Ishikawa (cell line): ENCODE data around the gene C2CD2.

ENCODE experiments used
- CEBPB ChIP-seq: IDR thresholded peaks from 2 replicates; pipeline ENCODE4 v1.6.1; 2012
- CREB1 ChIP-seq: IDR thresholded peaks from 2 replicates; pipeline ENCODE4 v1.6.1; 2012; ENCODE audit warnings: low read depth
- EGR1 ChIP-seq: IDR thresholded peaks from 2 replicates; pipeline ENCODE4 v1.6.1; 2012
- EP300 ChIP-seq: IDR thresholded peaks from 2 replicates; pipeline ENCODE4 v1.6.1; 2012; ENCODE audit warnings: borderline replicate concordance
- FOXM1 ChIP-seq: IDR thresholded peaks from 2 replicates; pipeline ENCODE4 v1.6.1; 2012; ENCODE audit warnings: low read depth, borderline replicate concordance
- MAX ChIP-seq: IDR thresholded peaks from 2 replicates; pipeline ENCODE4 v1.6.1; 2012
- NFIC ChIP-seq: IDR thresholded peaks from 2 replicates; pipeline ENCODE4 v1.6.1; 2012
- RAD21 ChIP-seq: IDR thresholded peaks from 2 replicates; pipeline ENCODE4 v1.6.1; 2012; ENCODE audit warnings: low read depth
- REST ChIP-seq: IDR thresholded peaks from 2 replicates; pipeline ENCODE4 v1.6.1; 2012; ENCODE audit warnings: low read depth, mild to moderate bottlenecking
- TAF1 ChIP-seq: IDR thresholded peaks from 2 replicates; pipeline ENCODE4 v1.6.1; 2012; ENCODE audit warnings: low read depth, mild to moderate bottlenecking
- TCF12 ChIP-seq: IDR thresholded peaks from 2 replicates; pipeline ENCODE4 v1.6.1; 2012; ENCODE audit warnings: low read depth
- TEAD4 ChIP-seq: IDR thresholded peaks from 2 replicates; pipeline ENCODE4 v1.6.1; 2012
- USF1 ChIP-seq: IDR thresholded peaks from 2 replicates; pipeline ENCODE4 v1.6.1; 2012
- YY1 ChIP-seq: IDR thresholded peaks from 2 replicates; pipeline ENCODE4 v1.6.1; 2012; ENCODE audit warnings: low read depth
- ZBTB7A ChIP-seq: IDR thresholded peaks from 2 replicates; pipeline ENCODE4 v1.6.1; 2012; ENCODE audit warnings: low read depth

Gene C2CD2

GRCh38 chr21:41953249-41953830 lies 478 bp downstream of the C2CD2 start:
- TF ChIP-seq RAD21 (no peak), ZBTB7A (peak; percentile 73; the same call in 1 of the 2 replicates), YY1 (no peak), CREB1 (no peak), MAX (peak; percentile 22; the same call in 1 of the 2 replicates), EGR1 (no peak), EP300 (no peak)

- TF ChIP-seq FOXM1 (no peak), YY1 (no peak), EP300 (no peak), TAF1 (no peak), REST (no peak), TEAD4 (no peak), RAD21 (no peak)
Observed at GRCh38 chr21:41952568-41953248, 1.1 kb downstream of the C2CD2 start.

GRCh38 chr21:41951876-41952567 lies 1.8 kb downstream of the C2CD2 start:
- TF ChIP-seq TEAD4 (no peak), YY1 (no peak), EGR1 (no peak), RAD21 (no peak), CEBPB (no peak), CREB1 (no peak), EP300 (no peak), FOXM1 (no peak), USF1 (no peak), REST (no peak)

- TF ChIP-seq REST (no peak), TAF1 (no peak), USF1 (no peak), YY1 (no peak), EP300 (no peak), TEAD4 (no peak), MAX (no peak), RAD21 (no peak), ZBTB7A (no peak), CEBPB (no peak), CREB1 (no peak), TCF12 (no peak), EGR1 (no peak), FOXM1 (no peak), NFIC (no peak)
Observed at GRCh38 chr21:41950941-41951351, 2.9 kb downstream of the C2CD2 start.
